ENCODE data around the gene TTC31. TPM values are rescaled to one million over a fixed set of nuclear protein-coding genes. Genes with fewer than 3 reads are reported as not detected.

TTC31 gene
- total RNA-seq, 1 experiment from 2014 or later: 26.4 TPM

- no peak overlapping the region for H3K4me3 ChIP-seq (replicated peaks in 1 of 2; ENCODE audit: low read depth in 1 of 2, low read length in 2 of 2)
- peaks cover 22% of the 10 kb centered on the region for H3K79me2 ChIP-seq (ENCODE audit: insufficient read depth, low read length)
- no peak overlapping the region for H2AFZ ChIP-seq (ENCODE audit: low read depth, low read length, poor library complexity, severe bottlenecking)
- DNase-seq (ENCODE audit: low read depth, low spot score) (no peak), ATAC-seq (no peak)
- RAD21 ChIA-PET (ENCODE audit: low non-redundant PET in 1 of 2, low total read pairs in 2 of 2, uncharacterized antibody in 2 of 2, unreplicated experiment in 2 of 2): interaction anchor here in 1 of 2 experiments (1.0 kb wide), 1 partner anchor 39 kb away, joined by 3 read pairs; no protein-coding TSS in a partner anchor
- intact Hi-C loops (cut with micrococcal nuclease): loop anchor here (5.0 kb wide), 1 partner anchor 281 kb away; no protein-coding TSS in a partner anchor
- TF ChIP-seq EZH2 (IDR thresholded peaks at IDR 0.05): no peak
- no peak for TF ChIP-seq TCF7L2 (IDR thresholded peaks at IDR 0.05; ENCODE audit: borderline replicate concordance, extremely low read depth, insufficient read depth, insufficient read length)
- no peak for TF ChIP-seq POLR2A (IDR thresholded peaks at IDR 0.05; ENCODE audit: borderline replicate concordance, extremely low read depth, insufficient read depth, insufficient read length)
- TF ChIP-seq YY1 (IDR thresholded peaks at IDR 0.05; ENCODE audit: extremely low read depth, insufficient replicate concordance, low read depth, low read length): no peak
- no peak for TF ChIP-seq FOSL1 (IDR thresholded peaks at IDR 0.05; ENCODE audit: low read depth)
- H3K9ac ChIP-seq (ENCODE audit: low read length): no peak overlapping the region
- no peak overlapping the region for H3K4me2 ChIP-seq (ENCODE audit: low read length)
- BruUV-seq (replicated peaks): no TSS peak
- H3K4me1 ChIP-seq (ENCODE audit: control insufficient read depth in 1 of 2, insufficient read depth in 2 of 2, low read length in 2 of 2): peaks cover 6 to 14% of the 10 kb centered on the region in 2 experiments
- POLR2A ChIA-PET: no interaction called here
- H3K9me2 ChIP-seq (ENCODE audit: insufficient read depth): no peaks in the 10 kb centered on the region
- no peaks in the 10 kb centered on the region for H3K9me3 ChIP-seq (ENCODE audit: control insufficient read depth in 1 of 2, insufficient read depth in 1 of 2, low read depth in 1 of 2, low read length in 2 of 2)
- no peaks in the 10 kb centered on the region for H3K27me3 ChIP-seq (ENCODE audit: insufficient read depth, low read length)
- no peaks in the 10 kb centered on the region for H4K20me1 ChIP-seq (ENCODE audit: insufficient read depth)
- CTCF ChIA-PET: no interaction called here
- no peak overlapping the region for H3K27ac ChIP-seq (ENCODE audit: low read depth, low read length)
- H3K36me3 ChIP-seq (ENCODE audit: control insufficient read depth in 1 of 2, insufficient read depth in 2 of 2, low read length in 2 of 2): peaks cover 0 to 1% of the 10 kb centered on the region in 2 experiments; a peak in 1 of 4 replicates
Measured at GRCh38 chr2:74533464-74533863, 50.6 kb downstream of the TTC31 start.

- Histone ChIP-seq H3K9me3 (ENCODE audit: control insufficient read depth in 1 of 2, insufficient read depth in 1 of 2, low read depth in 1 of 2, low read length in 2 of 2) (no peaks in the 10 kb centered on the region), H3K9ac (ENCODE audit: low read length) (no peak overlapping the region), H3K4me1 (ENCODE audit: control insufficient read depth in 1 of 2, insufficient read depth in 2 of 2, low read length in 2 of 2) (peaks cover 6 to 11% of the 10 kb centered on the region in 2 experiments), H4K20me1 (ENCODE audit: insufficient read depth) (no peaks in the 10 kb centered on the region), H3K27me3 (ENCODE audit: insufficient read depth, low read length) (no peaks in the 10 kb centered on the region), H3K9me2 (ENCODE audit: insufficient read depth) (no peaks in the 10 kb centered on the region), H3K27ac (ENCODE audit: low read depth, low read length) (no peak overlapping the region), H3K4me2 (ENCODE audit: low read length) (no peak overlapping the region), H3K4me3 (replicated peaks in 1 of 2; ENCODE audit: low read depth in 1 of 2, low read length in 2 of 2) (no peak overlapping the region), H3K79me2 (ENCODE audit: insufficient read depth, low read length) (peaks cover 12% of the 10 kb centered on the region), H3K36me3 (ENCODE audit: control insufficient read depth in 1 of 2, insufficient read depth in 2 of 2, low read length in 2 of 2) (no peaks in the 10 kb centered on the region; a peak in 1 of 4 replicates), H2AFZ (ENCODE audit: low read depth, low read length, poor library complexity, severe bottlenecking) (no peak overlapping the region)
- intact Hi-C loops (cut with micrococcal nuclease): loop anchor here (5.0 kb wide), 1 partner anchor 282 kb away; no protein-coding TSS in a partner anchor
- ChIA-PET CTCF (no interaction called here), POLR2A (no interaction called here), RAD21 (ENCODE audit: low non-redundant PET in 1 of 2, low total read pairs in 2 of 2, uncharacterized antibody in 2 of 2, unreplicated experiment in 2 of 2) (no interaction called here)
- ATAC-seq (no peak), DNase-seq (ENCODE audit: low read depth, low spot score) (no peak)
- no TSS peak for BruUV-seq (replicated peaks)
- TF ChIP-seq MAX (IDR thresholded peaks at IDR 0.05) (no peak), CTCF (IDR thresholded peaks at IDR 0.05 in 2 of 3, conservative IDR thresholded peaks at IDR 0.05 in 1 of 3; ENCODE audit: borderline replicate concordance in 1 of 3, insufficient read depth in 1 of 3, low read depth in 2 of 3, low read length in 2 of 3) (no peak), POLR2AphosphoS5 (IDR thresholded peaks at IDR 0.05; ENCODE audit: low read depth, low read length) (0 out of 2 replicates have a peak, but pooled peaks have one; percentile 13), CEBPB (IDR thresholded peaks at IDR 0.05; ENCODE audit: low read depth) (no peak)
Measured at GRCh38 chr2:74534411-74534810, 51.5 kb downstream of the TTC31 start.
